ENCODE results near the gene RXRA. TPM values are rescaled to one million over a fixed set of nuclear protein-coding genes. Genes with fewer than 3 reads are reported as not detected.

The RXRA gene
- total and polyA plus RNA-seq, 2 of the 4 experiments (the other 2 are of a cell fraction) = 7.5 to 17.9 TPM

- intact Hi-C loops (cut with micrococcal nuclease) = loop anchor here (10.0 kb wide), 1 partner anchor 255 kb away; the partner anchor contains the start of gene BRD3
- CTCF ChIA-PET = no interaction called here
- POLR2A ChIA-PET (ENCODE audit: unreplicated experiment) = interaction anchor here (0.5 kb wide), 1 partner anchor 241 kb away, joined by 11 read pairs; no protein-coding TSS in a partner anchor
- Histone ChIP-seq H2BK15ac (ENCODE audit: low read depth, low read length) (no peak overlapping the region; the same call in 2 of the 3 replicates), H2BK5ac (ENCODE audit: low read depth, low read length, poor library complexity, severe bottlenecking) (no peak overlapping the region), H4K8ac (ENCODE audit: low read depth in 2 of 2, low read length in 2 of 2) (no peak overlapping the region), H4K5ac (ENCODE audit: low read depth, low read length) (no peak overlapping the region), H3K27me3 (ENCODE audit: control insufficient read depth, insufficient read depth, low read length) (no peaks in the 10 kb centered on the region), H3K36me3 (ENCODE audit: control insufficient read depth, insufficient read depth, low read length) (no peaks in the 10 kb centered on the region), H2BK120ac (ENCODE audit: low read depth, low read length) (no peak overlapping the region; the same call in 1 of the 2 replicates), H3K9ac (ENCODE audit: low read depth, low read length) (no peak overlapping the region), H3K9me3 (ENCODE audit: control insufficient read depth, insufficient read depth, low read length) (no peaks in the 10 kb centered on the region), H4K20me1 (ENCODE audit: insufficient read depth, low read length) (no peaks in the 10 kb centered on the region), H3K4ac (ENCODE audit: low read depth, low read length) (peak overlapping the region; percentile 54), H2BK20ac (ENCODE audit: low read depth, low read length) (peak overlapping the region; percentile 20; the same call in 1 of the 2 replicates), H3K4me1 (ENCODE audit: control insufficient read depth, insufficient read depth, low read length) (peaks cover 48% of the 10 kb centered on the region), H3K27ac (ENCODE audit: insufficient read depth, low read length) (no peak overlapping the region), H3K18ac (ENCODE audit: low read depth, low read length) (peak overlapping the region; percentile 30; the same call in 1 of the 2 replicates), H2AK5ac (ENCODE audit: low read depth, low read length) (0 out of 2 replicates have a peak overlapping the region, but pooled peaks have one; percentile 68), H3K79me1 (ENCODE audit: low read depth in 1 of 2, low read length in 2 of 2) (no peaks in the 10 kb centered on the region), H3K9me1 (ENCODE audit: insufficient read depth, low read length) (peaks cover 16% of the 10 kb centered on the region), H3K4me3 (ENCODE audit: insufficient read depth, low read depth, low read length) (no peak overlapping the region), H2AK9ac (replicated peaks; ENCODE audit: low read depth, low read length, poor library complexity) (no peak overlapping the region), H3K4me2 (ENCODE audit: low read depth, low read length) (no peak overlapping the region), H4K91ac (ENCODE audit: insufficient read depth, low read depth, low read length) (no peak overlapping the region), H3K14ac (replicated peaks; ENCODE audit: low read depth, low read length) (peak overlapping the region; percentile 40; the same call in 1 of the 2 replicates), H3K56ac (ENCODE audit: extremely low read depth, insufficient read depth, low read length) (no peak overlapping the region), H2AFZ (replicated peaks; ENCODE audit: low read length, poor library complexity) (peak overlapping the region; percentile 36), H3K23ac (ENCODE audit: low read depth, low read length) (no peak overlapping the region; the same call in 1 of the 2 replicates)
- in situ Hi-C loops (cut with MboI; ENCODE audit: low sequenced_read_pairs) = loop anchor here (5.0 kb wide), 1 partner anchor 153 kb away; no protein-coding TSS in a partner anchor
- 86% methylated on average over 8 of the region's 22 CpGs; no CpG with 5 or more reads in 1 of the 2 experiments for WGBS, 2 experiments (ENCODE audit: extremely low coverage in 2 of 2, insufficient read length in 1 of 2)
- dilution Hi-C loops (cut with HindIII; ENCODE audit: low sequenced_read_pairs, unreplicated experiment) = no loop called here
- TF ChIP-seq, protein P1, sequence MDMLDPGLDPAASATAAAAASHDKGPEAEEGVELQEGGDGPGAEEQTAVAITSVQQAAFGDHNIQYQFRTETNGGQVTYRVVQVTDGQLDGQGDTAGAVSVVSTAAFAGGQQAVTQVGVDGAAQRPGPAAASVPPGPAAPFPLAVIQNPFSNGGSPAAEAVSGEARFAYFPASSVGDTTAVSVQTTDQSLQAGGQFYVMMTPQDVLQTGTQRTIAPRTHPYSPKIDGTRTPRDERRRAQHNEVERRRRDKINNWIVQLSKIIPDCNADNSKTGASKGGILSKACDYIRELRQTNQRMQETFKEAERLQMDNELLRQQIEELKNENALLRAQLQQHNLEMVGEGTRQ (IDR thresholded peaks at IDR 0.05; ENCODE audit: low read depth, low read length) = no peak
- TF ChIP-seq FOS (IDR thresholded peaks at IDR 0.05; ENCODE audit: low read depth, low read length) = no peak
- TF ChIP-seq, protein P2, sequence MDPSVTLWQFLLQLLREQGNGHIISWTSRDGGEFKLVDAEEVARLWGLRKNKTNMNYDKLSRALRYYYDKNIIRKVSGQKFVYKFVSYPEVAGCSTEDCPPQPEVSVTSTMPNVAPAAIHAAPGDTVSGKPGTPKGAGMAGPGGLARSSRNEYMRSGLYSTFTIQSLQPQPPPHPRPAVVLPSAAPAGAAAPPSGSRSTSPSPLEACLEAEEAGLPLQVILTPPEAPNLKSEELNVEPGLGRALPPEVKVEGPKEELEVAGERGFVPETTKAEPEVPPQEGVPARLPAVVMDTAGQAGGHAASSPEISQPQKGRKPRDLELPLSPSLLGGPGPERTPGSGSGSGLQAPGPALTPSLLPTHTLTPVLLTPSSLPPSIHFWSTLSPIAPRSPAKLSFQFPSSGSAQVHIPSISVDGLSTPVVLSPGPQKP (IDR thresholded peaks at IDR 0.05; ENCODE audit: borderline replicate concordance, low read depth, low read length) = no peak
- TF ChIP-seq POLR2A (IDR thresholded peaks at IDR 0.05; ENCODE audit: low read depth, low read length) = no peak
- TF ChIP-seq RAD21 (IDR thresholded peaks at IDR 0.05; ENCODE audit: low read length) = no peak
- no peak for TF ChIP-seq CEBPB (IDR thresholded peaks at IDR 0.05; ENCODE audit: low read depth, low read length)
- no peak for TF ChIP-seq BHLHE40 (IDR thresholded peaks at IDR 0.05; ENCODE audit: low read depth, low read length)
- no peak for TF ChIP-seq MAFK (IDR thresholded peaks at IDR 0.05; ENCODE audit: low read depth, low read length)
- no peak for TF ChIP-seq RFX5 (IDR thresholded peaks at IDR 0.05; ENCODE audit: low read depth, low read length)
- ATAC-seq (ENCODE audit: low read depth) = no peak
- DNase-seq = no peak
- BruUV-seq (replicated peaks) = no TSS peak
Measured at GRCh38 chr9:134320126-134320867, 6.0 kb upstream of the RXRA start.
